HCT116 (cell line): ENCODE results near the gene ACBD6. TPM values are rescaled to one million over a fixed set of nuclear protein-coding genes. Genes with fewer than 3 reads are reported as not detected.

Experiments
- ATAC-seq: fragments of 200-7000 bp; cut with Tn5 transposase; 2 replicates; pipeline ENCODE4 v1.9.1; 2020; ENCODE audit warnings: mild to moderate bottlenecking, moderate library complexity
- BruUV-seq: library from RNA; stranded (reverse); fragments of 400-500 nt; replicated peaks from 2 replicates; lab custom pipeline; 2021; lab: Mats Ljungman, UMichigan
- CTCF ChIA-PET: fragments of 300-600 bp; sonication (Branson Sonifier 250); formaldehyde crosslinking; loops from one replicate; lab custom pipeline; 2021; ENCODE audit warnings: antibody characterized with exemption; lab: Charles Lee
- POLR2A ChIA-PET: fragments of 300-600, 350-600 bp; sonication (Branson Sonifier 250); formaldehyde crosslinking; loops from one replicate; lab custom pipeline; 2021; ENCODE audit warnings: antibody characterized with exemption; lab: Charles Lee
- RAD21 ChIA-PET, 2 experiments: fragments of 300-600 bp; sonication (Branson Sonifier 250); formaldehyde crosslinking; loops; one replicate each; lab custom pipeline; 2023; ENCODE audit warnings: low total read pairs in 2 of 2; ENCODE audit not compliant: uncharacterized antibody in 2 of 2, unreplicated experiment in 2 of 2, low non-redundant PET in 1 of 2; lab: Charles Lee
- DNase-seq: peaks from one replicate; pipeline ENCODE4 v3.0.0-alpha.2; 2010; ENCODE audit warnings: low read depth, low spot score
- H2AFZ ChIP-seq: fragments of 200-600 bp; shearing (Covaris generic), sonication (generic); 2 replicates; pipeline ENCODE4 v1.6.1; 2017; ENCODE audit warnings: low read depth, mixed run types, mixed read lengths, antibody characterized with exemption, low read length; ENCODE audit not compliant: poor library complexity, severe bottlenecking
- H3K27ac ChIP-seq: 2 replicates; pipeline ENCODE4 v1.5.1; 2012; ENCODE audit warnings: low read depth, low read length
- H3K27me3 ChIP-seq: fragments of 200-600 bp; sonication (generic); 2 replicates; pipeline ENCODE4 v1.6.1; 2016; ENCODE audit warnings: mixed run types, low read length, mixed read lengths; ENCODE audit not compliant: insufficient read depth
- H3K36me3 ChIP-seq, 2 experiments: fragments of 200-500 bp in 1 of 2; fragments of 200-600 bp in 1 of 2; sonication (Bioruptor generic) in 1 of 2; sonication (generic) in 1 of 2; 2 replicates each; pipeline versions ENCODE4 v1.5.1 to v1.6.1; 2014 to 2016; ENCODE audit warnings: low read length in 2 of 2, inconsistent platforms in 1 of 2, mixed read lengths in 1 of 2, mixed run types in 1 of 2; ENCODE audit not compliant: insufficient read depth in 2 of 2, control insufficient read depth in 1 of 2
- H3K4me1 ChIP-seq, 2 experiments: fragments of 200-600 bp in 1 of 2; sonication (generic) in 1 of 2; 2 replicates each; pipeline versions ENCODE4 v1.5.1 to v1.6.1; 2012 to 2017; ENCODE audit warnings: low read length in 2 of 2, inconsistent platforms in 1 of 2, mild to moderate bottlenecking in 1 of 2, mixed read lengths in 1 of 2, mixed run types in 1 of 2, moderate library complexity in 1 of 2; ENCODE audit not compliant: insufficient read depth in 2 of 2, control insufficient read depth in 1 of 2
- H3K4me2 ChIP-seq: fragments of 200-600 bp; sonication (generic); 2 replicates; pipeline ENCODE4 v1.6.1; 2017; ENCODE audit warnings: mixed run types, low read length, mixed read lengths
- H3K4me3 ChIP-seq, 2 experiments: fragments of 200-600 bp in 1 of 2; sonication (generic) in 1 of 2; replicated peaks in 1 of 2; 2 replicates each; pipeline ENCODE4 v1.5.1; 2011 to 2016; ENCODE audit warnings: low read length in 2 of 2, control low read depth in 1 of 2, low read depth in 1 of 2, mild to moderate bottlenecking in 1 of 2, mixed read lengths in 1 of 2, mixed run types in 1 of 2
- H3K79me2 ChIP-seq: fragments of 200-600 bp; sonication (generic); 2 replicates; pipeline ENCODE4 v1.6.1; 2017; ENCODE audit warnings: mild to moderate bottlenecking, mixed run types, low read length, moderate library complexity, mixed read lengths; ENCODE audit not compliant: insufficient read depth
- H3K9ac ChIP-seq: fragments of 200-600 bp; sonication (generic); 2 replicates; pipeline ENCODE4 v1.6.1; 2016; ENCODE audit warnings: low read length, mixed read lengths
- H3K9me2 ChIP-seq: fragments of 200-600 bp; sonication (generic), shearing (Covaris generic); 2 replicates; pipeline ENCODE4 v1.6.1; 2017; ENCODE audit warnings: mixed run types, mild to moderate bottlenecking, moderate library complexity; ENCODE audit not compliant: insufficient read depth
- H3K9me3 ChIP-seq, 2 experiments: fragments of 200-500 bp in 1 of 2; fragments of 200-600 bp in 1 of 2; sonication (Bioruptor generic) in 1 of 2; sonication (generic) in 1 of 2; 2 replicates each; pipeline ENCODE4 v1.6.1; 2014 to 2017; ENCODE audit warnings: low read length in 2 of 2, mixed read lengths in 2 of 2, inconsistent platforms in 1 of 2, low read depth in 1 of 2, mild to moderate bottlenecking in 1 of 2, mixed run types in 1 of 2, moderate library complexity in 1 of 2; ENCODE audit not compliant: control insufficient read depth in 1 of 2, insufficient read depth in 1 of 2
- H4K20me1 ChIP-seq: fragments of 200-600 bp; sonication (generic), shearing (Covaris generic); 2 replicates; pipeline ENCODE4 v1.6.1; 2017; ENCODE audit warnings: mixed run types, mild to moderate bottlenecking, moderate library complexity; ENCODE audit not compliant: insufficient read depth
- ATF3 ChIP-seq: IDR thresholded peaks from 2 replicates; pipeline ENCODE4 v1.6.1; 2012
- CEBPB ChIP-seq: IDR thresholded peaks from 2 replicates; pipeline ENCODE4 v1.6.1; 2012; ENCODE audit warnings: low read depth
- ELF1 ChIP-seq: IDR thresholded peaks from 2 replicates; pipeline ENCODE4 v1.6.1; 2012; ENCODE audit warnings: low read depth, borderline replicate concordance
- EZH2 ChIP-seq: fragments of 200-600 bp; sonication (generic); IDR thresholded peaks from 2 replicates; pipeline ENCODE4 v1.6.1; 2017; ENCODE audit warnings: antibody characterized with exemption, mixed run types
- EZH2phosphoT487 ChIP-seq: fragments of 200-600 bp; IDR thresholded peaks from 2 replicates; pipeline ENCODE4 v1.6.1; 2018; ENCODE audit warnings: antibody characterized with exemption, borderline replicate concordance
- JUND ChIP-seq: IDR thresholded peaks from 2 replicates; pipeline ENCODE4 v1.6.1; 2012
- MAX ChIP-seq: IDR thresholded peaks from 2 replicates; pipeline ENCODE4 v1.6.1; 2012
- POLR2A ChIP-seq: IDR thresholded peaks from 2 replicates; pipeline ENCODE4 v1.7.0; 2011; ENCODE audit warnings: borderline replicate concordance; ENCODE audit not compliant: insufficient read depth, insufficient read length; ENCODE audit errors: extremely low read depth
- POLR2AphosphoS5 ChIP-seq: IDR thresholded peaks from 2 replicates; pipeline ENCODE4 v1.6.1; 2011; ENCODE audit warnings: mild to moderate bottlenecking, low read depth, low read length, moderate library complexity
- RAD21 ChIP-seq: IDR thresholded peaks from 2 replicates; pipeline ENCODE4 v1.6.1; 2012; ENCODE audit warnings: low read depth, mild to moderate bottlenecking
- REST ChIP-seq: IDR thresholded peaks from 2 replicates; pipeline ENCODE4 v1.6.1; 2012; ENCODE audit warnings: low read depth
- TCF7L2 ChIP-seq: IDR thresholded peaks from 2 replicates; pipeline ENCODE4 v1.7.0; 2011; ENCODE audit warnings: borderline replicate concordance, inconsistent platforms; ENCODE audit not compliant: insufficient read depth, insufficient read length; ENCODE audit errors: extremely low read depth
- ZFX ChIP-seq: fragments of 450-650 bp; IDR thresholded peaks from 2 replicates; pipeline ENCODE4 v1.6.1; 2017
- ZNF274 ChIP-seq: fragments of 200-500 bp; sonication (Bioruptor generic); IDR thresholded peaks from 2 replicates; pipeline ENCODE4 v1.6.1; 2014; ENCODE audit warnings: mild to moderate bottlenecking, low read depth, low read length, inconsistent platforms
- intact Hi-C: fragments of 100-400 bp; cut with micrococcal nuclease; formaldehyde crosslinking; loops from 2 replicates; pipeline ENCODE4 v1.10.0; 2022
- total RNA-seq: library from RNA; stranded (reverse); gene quantifications from one replicate; pipeline ENCODE4 v1.2.1, GENCODE V29; 2021; ENCODE audit not compliant: unreplicated experiment
- TF ChIP-seq, protein P1 (sequence below), 3 experiments: fragments of 200-600 bp in 1 of 3; sonication (generic) in 1 of 3; IDR thresholded peaks in 2 of 3; conservative IDR thresholded peaks in 1 of 3; 2 replicates each; pipeline ENCODE4 v1.5.1; 2012 to 2017; ENCODE audit warnings: low read depth in 2 of 3, low read length in 2 of 3, antibody characterized with exemption in 1 of 3, borderline replicate concordance in 1 of 3, control low read depth in 1 of 3, mild to moderate bottlenecking in 1 of 3, mixed read lengths in 1 of 3, mixed run types in 1 of 3, moderate library complexity in 1 of 3; ENCODE audit not compliant: insufficient read depth in 1 of 3

Gene ACBD6
- total RNA-seq, 1 experiment from 2014 or later: 43.2 TPM

GRCh38 chr1:180254854-180255253 lies 247.5 kb downstream of the ACBD6 start:
- H3K79me2 ChIP-seq: no peaks in the 10 kb centered on the region
- CTCF ChIA-PET: interaction anchor here (1.0 kb wide), 1 partner anchor 67 kb away, joined by 3 read pairs; no protein-coding TSS in a partner anchor
- no peak for TF ChIP-seq POLR2A
- TF ChIP-seq REST: no peak
- no peak for TF ChIP-seq ELF1
- TF ChIP-seq ZFX: no peak
- TF ChIP-seq POLR2AphosphoS5: no peak
- no peak for TF ChIP-seq MAX
- TF ChIP-seq CEBPB: no peak
- no peak for TF ChIP-seq EZH2
- no peak for TF ChIP-seq ZNF274
- TF ChIP-seq TCF7L2: no peak
- TF ChIP-seq EZH2phosphoT487: no peak
- TF ChIP-seq JUND: no peak
- no peak for TF ChIP-seq RAD21
- TF ChIP-seq, protein P1, sequence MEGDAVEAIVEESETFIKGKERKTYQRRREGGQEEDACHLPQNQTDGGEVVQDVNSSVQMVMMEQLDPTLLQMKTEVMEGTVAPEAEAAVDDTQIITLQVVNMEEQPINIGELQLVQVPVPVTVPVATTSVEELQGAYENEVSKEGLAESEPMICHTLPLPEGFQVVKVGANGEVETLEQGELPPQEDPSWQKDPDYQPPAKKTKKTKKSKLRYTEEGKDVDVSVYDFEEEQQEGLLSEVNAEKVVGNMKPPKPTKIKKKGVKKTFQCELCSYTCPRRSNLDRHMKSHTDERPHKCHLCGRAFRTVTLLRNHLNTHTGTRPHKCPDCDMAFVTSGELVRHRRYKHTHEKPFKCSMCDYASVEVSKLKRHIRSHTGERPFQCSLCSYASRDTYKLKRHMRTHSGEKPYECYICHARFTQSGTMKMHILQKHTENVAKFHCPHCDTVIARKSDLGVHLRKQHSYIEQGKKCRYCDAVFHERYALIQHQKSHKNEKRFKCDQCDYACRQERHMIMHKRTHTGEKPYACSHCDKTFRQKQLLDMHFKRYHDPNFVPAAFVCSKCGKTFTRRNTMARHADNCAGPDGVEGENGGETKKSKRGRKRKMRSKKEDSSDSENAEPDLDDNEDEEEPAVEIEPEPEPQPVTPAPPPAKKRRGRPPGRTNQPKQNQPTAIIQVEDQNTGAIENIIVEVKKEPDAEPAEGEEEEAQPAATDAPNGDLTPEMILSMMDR (IDR thresholded peaks at IDR 0.05 in 2 of 3, conservative IDR thresholded peaks at IDR 0.05 in 1 of 3; ENCODE audit: borderline replicate concordance in 1 of 3, insufficient read depth in 1 of 3, low read depth in 2 of 3, low read length in 2 of 3): no peak
- no peak for TF ChIP-seq ATF3
- TF ChIP-seq, all 23 proteins: peak for 0
- ATAC-seq (no peak), DNase-seq (no peak)
- H3K36me3 ChIP-seq: no peaks in the 10 kb centered on the region
- H3K9ac ChIP-seq: no peak overlapping the region
- H3K27me3 ChIP-seq: no peaks in the 10 kb centered on the region
- POLR2A ChIA-PET: no interaction called here
- intact Hi-C loops: loop anchor here (5.0 kb wide), 1 partner anchor 68 kb away; no protein-coding TSS in a partner anchor
- H3K9me3 ChIP-seq: no peaks in the 10 kb centered on the region
- no peak overlapping the region for H3K27ac ChIP-seq
- no peaks in the 10 kb centered on the region for H3K9me2 ChIP-seq
- H3K4me3 ChIP-seq: no peak overlapping the region
- RAD21 ChIA-PET: no interaction called here
- H2AFZ ChIP-seq: no peak overlapping the region
- no peak overlapping the region for H3K4me2 ChIP-seq
- H4K20me1 ChIP-seq: no peaks in the 10 kb centered on the region
- H3K4me1 ChIP-seq: no peaks in the 10 kb centered on the region
- no TSS peak for BruUV-seq
